Fibroblast of villous mesenchyme (primary cell): ENCODE measurements around the gene PPP2R2B. TPM values are rescaled to one million over a fixed set of nuclear protein-coding genes. Genes with fewer than 3 reads are reported as not detected.

Source experiments
- DNase-seq: peaks from one replicate; pipeline ENCODE4 v3.0.0-alpha.2; 2010; ENCODE audit warnings: low read depth
- H3K4me3 ChIP-seq: 2 replicates; pipeline ENCODE4 v1.5.1; 2011; ENCODE audit warnings: low read depth, mild to moderate bottlenecking, low read length
- CTCF ChIP-seq: IDR thresholded peaks from 2 replicates; pipeline ENCODE4 v1.5.1; 2012; ENCODE audit warnings: low read depth, mild to moderate bottlenecking, low read length; ENCODE audit not compliant: insufficient read depth
- total RNA-seq: library from RNA; depleted of rRNA; stranded (reverse); fragments of >200 nt; gene quantifications from 2 replicates; pipeline ENCODE4 v1.2.3, GENCODE V29; 2012

Gene PPP2R2B
- total RNA-seq, 1 donor: 2.2 TPM

- DNase-seq: no peak
- TF ChIP-seq CTCF: no peak
- H3K4me3 ChIP-seq: no peak overlapping the region
These were observed 11.5 kb upstream of the PPP2R2B start for GRCh38 chr5:146890066-146890465.

- TF ChIP-seq CTCF: no peak
- DNase-seq: no peak
- H3K4me3 ChIP-seq: no peak overlapping the region
These were observed 10.6 kb upstream of the PPP2R2B start for GRCh38 chr5:146889169-146889568.

GRCh38 chr5:146888351-146888978 lies 9.9 kb upstream of the PPP2R2B start:
- DNase-seq: no peak
- no peak for TF ChIP-seq CTCF

GRCh38 chr5:146884066-146884626 lies 5.6 kb upstream of the PPP2R2B start:
- H3K4me3 ChIP-seq: no peak overlapping the region
- DNase-seq: no peak
- no peak for TF ChIP-seq CTCF

More at GRCh38 chr5:146888351-146888978, 9.9 kb upstream of the PPP2R2B start:
- no peak overlapping the region for H3K4me3 ChIP-seq

- no peak overlapping the region for H3K4me3 ChIP-seq
- no peak for TF ChIP-seq CTCF
- DNase-seq: no peak
These were observed 5.0 kb upstream of the PPP2R2B start for GRCh38 chr5:146883511-146883910.

- no peak overlapping the region for H3K4me3 ChIP-seq
- DNase-seq: no peak
- no peak for TF ChIP-seq CTCF
These were observed 2.4 kb upstream of the PPP2R2B start for GRCh38 chr5:146880966-146881365.
